ENCODE results near the gene PAX8. TPM values are rescaled to one million over a fixed set of nuclear protein-coding genes. Genes with fewer than 3 reads are reported as not detected.
"Not testable (repeated sequence)": the region's sequence is repeated elsewhere in the genome, so short reads cannot be mapped to it uniquely, and the experiment has no call there.

The PAX8 gene
- total RNA-seq, 1 donor from 2014 or later: 0.71 TPM

- Mint-ChIP-seq H3K27ac (no peak overlapping the region), H3K27me3 (peaks cover 5% of the 10 kb centered on the region), H3K36me3 (ENCODE audit: low read depth) (no peaks in the 10 kb centered on the region), H3K4me3 (peak overlapping the region; percentile 62), H3K9me3 (no peaks in the 10 kb centered on the region), H3K4me1 (peaks cover 3% of the 10 kb centered on the region)
- TF ChIP-seq CTCF (IDR thresholded peaks at IDR 0.05): no peak
- ChIA-PET CTCF (no interaction called here), POLR2A (no interaction called here)
- no peak for DNase-seq
- intact Hi-C loops (cut with micrococcal nuclease): no loop called here
- ATAC-seq (ENCODE audit: low read depth): no peak
These were observed 42.2 kb downstream of the PAX8 start for GRCh38 chr2:113236367-113237159.

GRCh38 chr2:113235347-113236226, 43.1 kb downstream of the PAX8 start:
- H3K27me3 Mint-ChIP-seq; intact Hi-C loops (cut with micrococcal nuclease); H3K9me3 Mint-ChIP-seq; H3K4me1 Mint-ChIP-seq; H3K36me3 Mint-ChIP-seq (ENCODE audit: low read depth): not testable (repeated sequence)
- H3K4me3 Mint-ChIP-seq: peak overlapping the region; percentile 89
- ATAC-seq (ENCODE audit: low read depth) (peak; percentile 92), DNase-seq (peak; percentile 27)
- H3K27ac Mint-ChIP-seq: peak overlapping the region; percentile 89
- POLR2A ChIA-PET: interaction anchor here (0.6 to 2.1 kb wide), 5 partner anchors 11 to 62 kb away, joined by 3 to 8 read pairs (median 4); partner anchors contain the start of gene PSD4
- CTCF ChIA-PET: interaction anchor here (1.2 kb wide), 1 partner anchor 11 kb away, joined by 3 read pairs; no protein-coding TSS in a partner anchor

DNA sequence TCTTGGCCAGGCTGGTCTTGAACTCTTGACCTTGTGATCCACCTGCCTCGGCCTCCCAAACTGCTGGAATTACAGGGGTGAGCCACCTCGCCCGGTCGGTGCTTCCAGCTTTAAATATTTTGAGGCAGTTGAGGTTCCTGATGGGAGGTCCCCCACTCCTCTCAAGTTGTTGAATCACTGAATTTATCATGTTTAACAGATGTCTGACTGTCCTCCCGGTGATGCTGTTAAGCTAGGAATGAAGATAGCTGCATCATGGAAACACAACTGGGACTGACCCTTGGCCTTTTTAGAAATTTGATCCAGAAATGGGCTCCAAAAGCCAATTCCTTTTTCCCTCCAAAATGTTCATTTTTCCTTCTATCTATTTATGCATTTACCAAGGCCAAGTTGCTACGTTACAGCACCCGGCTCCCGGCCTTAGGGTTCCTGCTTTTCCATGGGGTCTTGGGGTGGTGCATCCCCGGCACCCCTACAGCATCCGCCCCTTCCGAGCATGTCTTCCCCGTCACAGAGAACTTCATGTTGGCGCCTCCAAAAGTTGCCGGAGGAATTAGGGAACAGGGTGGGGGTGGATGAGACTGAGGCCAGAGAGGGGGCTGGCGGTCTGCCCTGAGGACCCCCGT, 43.9 kb downstream of the PAX8 start:
- intact Hi-C loops (cut with micrococcal nuclease): no loop called here
- DNase-seq: no peak

DNA sequence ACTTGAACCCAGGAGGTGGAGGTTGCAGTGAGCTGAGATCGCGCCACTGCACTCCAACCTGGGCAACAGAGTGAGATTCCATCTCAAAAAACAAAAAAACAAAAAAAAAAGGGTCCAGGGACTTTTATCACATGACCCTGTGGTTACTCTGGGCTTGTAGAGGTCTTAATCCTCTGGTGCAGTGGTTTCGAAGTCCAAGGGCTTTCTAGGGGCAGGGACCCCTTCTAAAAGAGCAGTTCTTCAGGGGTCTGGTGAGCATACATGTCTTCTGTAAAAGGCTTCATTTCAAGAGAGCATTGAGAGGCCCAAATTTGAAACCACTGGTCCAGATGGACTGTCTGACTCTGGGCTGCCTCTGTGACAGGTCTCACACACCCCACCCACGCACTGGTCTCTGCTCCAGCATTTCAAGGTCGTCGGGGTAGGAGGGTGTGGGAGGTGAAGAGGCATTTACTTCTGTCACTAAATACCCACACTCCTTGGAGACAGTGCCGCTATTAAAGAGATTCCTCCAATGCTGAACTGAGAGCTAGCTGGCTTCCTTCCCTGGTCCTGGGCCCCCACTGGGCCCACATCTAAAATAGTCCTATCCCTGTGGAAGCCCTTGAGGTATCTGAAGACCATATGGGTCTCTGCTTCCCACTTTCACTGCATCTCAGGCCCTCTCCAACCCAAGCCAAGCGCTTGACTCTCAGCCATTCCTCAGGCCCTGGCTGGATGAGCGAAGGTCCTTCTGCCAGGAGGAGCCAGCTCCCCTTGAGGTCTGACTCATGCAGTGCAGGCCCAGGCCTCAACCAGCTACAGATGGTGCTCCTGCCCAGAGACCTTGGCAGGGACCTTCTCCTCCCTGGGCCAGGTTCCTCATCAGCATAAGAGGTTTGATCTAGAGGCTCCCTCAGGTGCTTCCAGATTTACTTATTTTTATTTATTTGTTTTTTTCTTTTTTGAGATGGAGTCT, 44.8 kb downstream of the PAX8 start:
- TF ChIP-seq CTCF (IDR thresholded peaks at IDR 0.05): no peak
- Mint-ChIP-seq H3K9me3 (no peaks in the 10 kb centered on the region), H3K27me3 (no peaks in the 10 kb centered on the region), H3K27ac (no peak overlapping the region), H3K4me3 (no peak overlapping the region), H3K4me1 (peaks cover 3% of the 10 kb centered on the region), H3K36me3 (ENCODE audit: low read depth) (no peaks in the 10 kb centered on the region)
- intact Hi-C loops (cut with micrococcal nuclease): no loop called here
- ATAC-seq (ENCODE audit: low read depth): no peak
- no peak for DNase-seq
- ChIA-PET CTCF (interaction anchor here (1.2 kb wide), 1 partner anchor 13 kb away, joined by 3 read pairs; no protein-coding TSS in a partner anchor), POLR2A (interaction anchor here (2.1 kb wide), 1 partner anchor 16 kb away, joined by 8 read pairs; no protein-coding TSS in a partner anchor)

More for the DNA sequence above, 43.9 kb downstream of the PAX8 start:
- H3K27ac Mint-ChIP-seq: no peak overlapping the region
- H3K4me3 Mint-ChIP-seq: peak overlapping the region; percentile 89
- ATAC-seq (ENCODE audit: low read depth): no peak
- no peaks in the 10 kb centered on the region for H3K36me3 Mint-ChIP-seq (ENCODE audit: low read depth)
- CTCF ChIA-PET: interaction anchor here (1.2 kb wide), 1 partner anchor 12 kb away, joined by 3 read pairs; no protein-coding TSS in a partner anchor
- peaks cover 3% of the 10 kb centered on the region for H3K4me1 Mint-ChIP-seq
- H3K27me3 Mint-ChIP-seq: no peaks in the 10 kb centered on the region
- POLR2A ChIA-PET: interaction anchor here (1.0 to 2.1 kb wide), 3 partner anchors 15 to 61 kb away, joined by 3 to 8 read pairs (median 4); partner anchors contain the start of gene PSD4
- no peaks in the 10 kb centered on the region for H3K9me3 Mint-ChIP-seq
- no peak for TF ChIP-seq CTCF (IDR thresholded peaks at IDR 0.05)

All from activated B cell treated with CpG ODN at 0.5 μM for 24 hours (primary cell).